Cardiac fibroblast (primary cell): ENCODE measurements around the gene TATDN3.

Source experiments
- DNase-seq, 2 donors: peaks; one replicate each; pipeline versions ENCODE4 v3.0.0 to v3.0.0-alpha.2; 2010; ENCODE audit warnings: low read depth in 2 of 2
- H3K4me3 ChIP-seq, 2 donors: replicated peaks in 1 of 2; 1 replicate in 1 of 2; 2 replicates in 1 of 2; pipeline ENCODE4 v1.5.1; 2011; ENCODE audit warnings: low read depth in 2 of 2, low read length in 2 of 2, mild to moderate bottlenecking in 2 of 2, moderate library complexity in 1 of 2
- CTCF ChIP-seq: IDR thresholded peaks from one replicate; pipeline ENCODE4 v1.5.1; 2011; ENCODE audit warnings: low read depth, mild to moderate bottlenecking, low read length, inconsistent platforms

The TATDN3 gene, protein sequence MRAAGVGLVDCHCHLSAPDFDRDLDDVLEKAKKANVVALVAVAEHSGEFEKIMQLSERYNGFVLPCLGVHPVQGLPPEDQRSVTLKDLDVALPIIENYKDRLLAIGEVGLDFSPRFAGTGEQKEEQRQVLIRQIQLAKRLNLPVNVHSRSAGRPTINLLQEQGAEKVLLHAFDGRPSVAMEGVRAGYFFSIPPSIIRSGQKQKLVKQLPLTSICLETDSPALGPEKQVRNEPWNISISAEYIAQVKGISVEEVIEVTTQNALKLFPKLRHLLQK

DNA sequence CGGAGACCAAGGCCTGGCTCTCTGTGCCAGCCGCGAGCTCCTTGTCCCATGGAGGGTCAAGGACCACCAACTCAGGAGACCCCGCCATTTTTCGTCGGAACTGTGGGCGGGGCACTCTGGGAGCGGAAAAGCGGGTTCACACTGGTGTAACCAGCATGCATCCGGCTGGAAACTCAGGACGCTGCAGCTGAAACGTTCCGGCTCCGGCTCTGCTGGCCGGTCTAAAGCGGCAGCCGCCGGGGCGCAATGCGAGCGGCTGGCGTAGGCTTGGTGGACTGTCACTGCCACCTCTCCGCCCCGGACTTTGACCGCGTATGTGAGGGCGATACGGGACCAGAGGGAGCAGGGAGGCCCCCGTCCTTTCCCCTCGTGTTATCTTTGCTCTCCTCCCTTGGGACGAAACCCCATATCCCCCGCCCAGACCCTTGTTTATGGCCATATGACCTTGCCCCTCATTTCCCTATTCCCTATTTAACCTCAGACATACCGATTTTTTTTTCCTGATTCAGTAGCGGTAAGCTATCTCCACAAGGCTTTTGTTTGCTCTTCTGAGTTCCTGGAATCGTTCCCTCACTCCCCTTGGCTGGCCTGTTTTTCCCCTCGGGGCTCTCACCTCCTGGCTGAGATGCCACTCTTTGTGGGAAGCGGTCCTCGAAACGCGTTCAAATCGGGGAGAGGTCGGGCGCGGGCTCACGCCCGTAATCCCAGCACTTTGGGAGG, at the start of gene TATDN3, which contains the start of gene NSL1:
TSS of gene TATDN3 (plus strand) at position 219 of the 720 bp plus-strand sequence. CDS start at position 247, 28 bp downstream.
TSS of gene NSL1 (minus strand) at position 102 of the 720 bp plus-strand sequence. CDS start at position 88, 14 bp downstream.
- H3K4me3 ChIP-seq = peak within 1 kb of the TSS; percentile 80 to 98
- peak; percentile 95 to 96 for DNase-seq
- TF ChIP-seq CTCF = no peak

- TF ChIP-seq CTCF = no peak
- DNase-seq = no peak
- H3K4me3 ChIP-seq = no peak overlapping the region
Measured at GRCh38 chr1:212743901-212744475, 47.7 kb upstream of the TATDN3 start.

DNA sequence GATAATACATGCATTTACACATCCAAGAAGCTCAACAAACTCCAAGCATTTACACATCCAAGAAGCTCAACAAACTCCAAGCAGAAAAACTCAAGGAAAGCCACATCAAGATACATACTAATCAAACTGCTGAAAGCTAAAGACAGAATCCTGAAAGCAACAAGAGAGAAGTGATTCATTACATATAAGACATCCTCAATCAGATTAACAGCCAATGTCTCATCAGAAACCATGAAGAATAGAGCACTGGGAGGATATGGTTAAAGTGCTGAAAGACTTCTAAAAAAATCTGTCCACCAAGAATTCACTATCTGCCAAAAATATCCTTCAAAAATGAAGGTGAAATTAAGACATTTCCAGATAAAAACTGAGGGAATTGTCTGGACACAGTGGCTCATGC, 46.4 kb upstream of the TATDN3 start:
- no peak overlapping the region for H3K4me3 ChIP-seq
- TF ChIP-seq CTCF = no peak
- DNase-seq = no peak

DNA sequence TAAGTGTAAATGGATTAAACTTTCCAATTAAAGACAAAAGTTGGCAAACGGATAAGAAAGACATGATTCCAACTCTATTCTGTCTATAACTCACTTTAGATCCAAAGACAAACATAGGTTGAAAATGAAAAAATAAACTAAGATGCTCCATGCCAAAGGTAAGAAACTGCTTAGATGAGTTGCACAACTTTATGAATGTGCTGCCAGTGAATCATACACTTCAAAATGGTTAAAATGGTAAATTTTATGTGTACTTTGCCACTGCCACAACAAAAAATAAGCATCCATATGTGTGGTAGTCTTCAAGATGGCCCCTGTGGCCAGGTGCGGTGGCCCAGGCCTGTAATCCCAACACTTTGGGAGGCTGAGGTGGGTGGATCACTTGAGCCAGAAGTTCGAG, 45.1 kb upstream of the TATDN3 start:
- H3K4me3 ChIP-seq = no peak overlapping the region
- no peak for TF ChIP-seq CTCF
- DNase-seq = peak in 1 of 2 donors; percentile 21

- DNase-seq = peak; percentile 86 to 89
- TF ChIP-seq CTCF = peak; percentile 79
- H3K4me3 ChIP-seq = no peak overlapping the region
Measured at GRCh38 chr1:212749821-212750535, 41.7 kb upstream of the TATDN3 start.

DNA sequence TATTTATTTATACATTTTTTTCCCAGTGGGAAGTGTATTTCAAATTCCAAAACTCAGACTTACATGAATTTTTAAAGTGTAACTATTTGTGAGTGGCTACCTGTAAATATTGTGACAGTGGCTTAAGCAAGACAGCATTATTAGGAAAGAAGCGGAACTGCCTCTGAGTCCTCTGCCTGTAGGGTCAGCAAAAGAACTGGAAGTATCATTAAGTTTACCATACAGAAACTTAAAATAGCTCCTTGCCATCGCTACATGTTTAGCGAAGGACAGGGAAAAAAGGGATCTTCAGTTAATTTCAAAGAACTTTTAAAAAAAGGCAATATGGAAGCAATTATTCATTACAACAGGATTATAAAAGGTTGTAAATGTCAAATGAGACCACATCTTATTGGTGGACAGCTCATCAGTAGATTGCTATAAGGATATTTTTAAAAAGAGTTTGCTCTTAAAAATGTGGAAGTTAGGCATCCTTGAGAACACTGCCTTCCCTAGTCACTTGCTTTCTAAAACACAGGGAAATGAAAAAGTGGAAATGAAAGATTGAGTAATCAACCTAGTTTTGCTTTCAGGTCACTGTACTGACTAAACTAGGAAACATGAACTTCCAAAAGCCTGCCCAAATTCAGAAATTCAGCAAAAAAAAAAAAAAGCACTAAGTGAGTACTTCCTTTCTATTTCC, 39.3 kb upstream of the TATDN3 start:
- peak; percentile 52 to 64 for DNase-seq
- H3K4me3 ChIP-seq = peak overlapping the region in 1 of 2 donors; percentile 11
- no peak for TF ChIP-seq CTCF
